Adrenal gland (tissue), 12 donors: Measurements from ENCODE around the gene EPS8L2. TPM values are rescaled to one million over a fixed set of nuclear protein-coding genes. Genes with fewer than 3 reads are reported as not detected.
A peak's percentile ranks its signal among the peaks of the same experiment; 100 is the strongest.

ENCODE experiments used
- DNase-seq, 7 donors: peaks; one replicate each; pipeline ENCODE4 v3.0.0-alpha.2; 2019 to 2020
- H3K27ac ChIP-seq, 5 donors: fragments of 200-600 bp; sonication (generic) in 4 of 5; 1 replicate in 3 of 5; 2 replicates in 2 of 5; pipeline versions ENCODE4 v1.5.1 to v1.8.0; 2016 to 2020; ENCODE audit warnings: mild to moderate bottlenecking in 1 of 5
- H3K27me3 ChIP-seq: fragments of 200-600 bp; 2 replicates; pipeline ENCODE4 v1.8.0; 2021
- H3K36me3 ChIP-seq, 2 donors: fragments of 200-600 bp; replicated peaks in 1 of 2; 1 replicate in 1 of 2; 2 replicates in 1 of 2; pipeline versions ENCODE4 v1.5.1 to v1.8.0; 2018 to 2022
- H3K4me1 ChIP-seq, 2 donors: fragments of 200-600 bp; replicated peaks in 1 of 2; 1 replicate in 1 of 2; 2 replicates in 1 of 2; pipeline versions ENCODE4 v1.5.1 to v1.8.0; 2018 to 2021
- H3K4me3 ChIP-seq, 4 donors: fragments of 200-600 bp; sonication (generic) in 3 of 4; one replicate each; pipeline ENCODE4 v1.5.1; 2016 to 2018
- H3K9me3 ChIP-seq, 3 donors: fragments of 200-600 bp; sonication (generic) in 1 of 3; replicated peaks in 1 of 3; 1 replicate in 2 of 3; 2 replicates in 1 of 3; pipeline versions ENCODE4 v1.5.1 to v1.8.0; 2016 to 2021
- POLR2A ChIP-seq, 2 donors: fragments of 450-650 bp; IDR thresholded peaks; one replicate each; pipeline ENCODE4 v1.6.1; 2017; ENCODE audit warnings: antibody characterized with exemption in 2 of 2, mild to moderate bottlenecking in 2 of 2, moderate library complexity in 1 of 2
- WGBS, 4 donors: extraction: QIAGEN DNeasy Blood & Tissue Kit in 2 of 4; methylation state at CpG; one replicate each; pipeline versions ENCODE4 v1.1.5 to v1.1.7; 2013 to 2017; 5-methylcytosine and 5-hydroxymethylcytosine counted together
- intact Hi-C, 2 donors: fragments of 100-400 bp; cut with DNase I; formaldehyde crosslinking; loops; one replicate each; pipeline versions ENCODE4 v1.14.1 to v1.15.0; 2022 to 2023
- polyA plus RNA-seq, 3 donors: library from polyadenylated mRNA; stranded (reverse); fragments of 200-250 nt in 2 of 3; fragments of 350-450 nt in 1 of 3; fragmentation: Illumina TruSeq in 1 of 3; extraction: RNeasy Lipid Tissue Mini Kit (QIAGEN cat#74804) in 1 of 3; gene quantifications; one replicate each; pipeline ENCODE4 v1.2.3, GENCODE V29; 2013 to 2014
- total RNA-seq, 9 donors: library from RNA; depleted of rRNA in 4 of 9; stranded (reverse); fragments of >200 nt in 4 of 9; fragments of 120-200 nt in 1 of 9; fragmentation: NEBNext Ultra II Directional in 1 of 9; extraction: Animal tissue kit (Norgen Biotek cat#: 25700) in 1 of 9; gene quantifications; one replicate each; pipeline versions ENCODE4 v1.1.0 to v1.2.4, GENCODE V29; 2013 to 2023
- TF ChIP-seq, protein P1 (sequence below), 6 experiments: fragments of 450-650 bp in 4 of 6; fragments of 200-600 bp in 2 of 6; sonication (generic) in 1 of 6; IDR thresholded peaks; 1 replicate in 5 of 6; 2 replicates in 1 of 6; pipeline versions ENCODE4 v1.5.1 to v1.8.0; 2016 to 2021; ENCODE audit warnings: antibody characterized with exemption in 6 of 6, mild to moderate bottlenecking in 2 of 6, moderate library complexity in 1 of 6
- donor health status: healthy with polysubstance abuse.
- donor health status: Bipolar disorder and iron deficiency.
- donor health status: DM: yes; HTN: yes; CAD: no.
- donor health status: DM: no; HTN: no; CAD: no.
- donor health status: DM: no; HTN: no; CAD: no.
- donor health status: DM: yes; HTN: yes; CAD: no.

Gene EPS8L2
- total and polyA plus RNA-seq, 12 donors, result 2.7 to 57.7 (median 33.0) TPM

DNA sequence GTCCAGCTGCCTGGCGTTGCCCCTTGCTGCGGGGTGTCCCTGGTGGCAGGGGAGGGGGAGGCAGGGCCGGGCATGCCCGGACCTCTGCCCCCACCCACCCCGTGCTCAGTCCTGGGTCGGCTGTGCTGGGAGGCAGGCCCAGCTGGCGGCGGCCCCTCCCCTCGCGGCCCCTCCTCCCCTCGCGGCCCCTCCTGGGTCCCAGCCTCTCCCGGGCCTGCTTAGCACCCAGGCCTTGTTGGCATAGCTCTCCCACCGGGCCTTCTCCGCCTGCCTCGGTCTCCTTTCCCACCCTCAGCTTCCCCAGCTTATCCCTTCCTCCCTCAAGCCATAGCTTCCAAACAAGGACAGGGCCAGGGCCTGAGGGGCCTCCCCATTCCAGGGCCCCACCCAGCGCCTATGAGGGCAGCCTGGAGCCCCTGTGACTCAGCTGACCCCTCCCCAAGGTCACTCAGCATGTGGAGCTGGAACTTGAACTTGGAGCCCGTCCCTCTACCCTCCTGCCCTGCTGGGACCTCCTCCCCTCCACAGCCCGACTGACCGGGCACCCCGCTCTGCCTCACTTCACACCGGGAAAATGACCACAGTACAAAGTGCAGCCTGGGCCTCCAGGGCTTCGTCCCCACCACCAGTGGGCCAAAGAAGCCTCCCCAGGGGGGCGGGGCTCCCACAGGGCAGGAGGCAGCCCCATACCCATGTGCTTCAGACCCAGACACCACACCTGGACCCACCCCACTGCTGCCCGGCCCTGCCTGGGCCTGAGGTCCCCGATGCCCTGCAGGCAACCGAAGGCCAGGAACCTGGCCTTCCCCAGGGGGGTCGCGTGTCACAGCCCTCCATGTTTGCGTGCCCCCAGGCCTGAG lies 1.2 kb downstream of the EPS8L2 start:
- Histone ChIP-seq H3K4me3 (peak overlapping the region in 2 of 4 donors; percentile 35 to 65), H3K27me3 (no peaks in the 10 kb centered on the region), H3K36me3 (no peaks in the 10 kb centered on the region), H3K4me1 (peaks cover 18 to 20% of the 10 kb centered on the region in 2 donors), H3K27ac (peak overlapping the region in 3 of 5 donors; percentile 48 to 61 (median 57)), H3K9me3 (no peaks in the 10 kb centered on the region)
- DNase-seq, result peak in 5 of 7 donors; percentile 42 to 65 (median 55)
- TF ChIP-seq POLR2A (IDR thresholded peaks at IDR 0.05), result no peak
- TF ChIP-seq, protein P1, sequence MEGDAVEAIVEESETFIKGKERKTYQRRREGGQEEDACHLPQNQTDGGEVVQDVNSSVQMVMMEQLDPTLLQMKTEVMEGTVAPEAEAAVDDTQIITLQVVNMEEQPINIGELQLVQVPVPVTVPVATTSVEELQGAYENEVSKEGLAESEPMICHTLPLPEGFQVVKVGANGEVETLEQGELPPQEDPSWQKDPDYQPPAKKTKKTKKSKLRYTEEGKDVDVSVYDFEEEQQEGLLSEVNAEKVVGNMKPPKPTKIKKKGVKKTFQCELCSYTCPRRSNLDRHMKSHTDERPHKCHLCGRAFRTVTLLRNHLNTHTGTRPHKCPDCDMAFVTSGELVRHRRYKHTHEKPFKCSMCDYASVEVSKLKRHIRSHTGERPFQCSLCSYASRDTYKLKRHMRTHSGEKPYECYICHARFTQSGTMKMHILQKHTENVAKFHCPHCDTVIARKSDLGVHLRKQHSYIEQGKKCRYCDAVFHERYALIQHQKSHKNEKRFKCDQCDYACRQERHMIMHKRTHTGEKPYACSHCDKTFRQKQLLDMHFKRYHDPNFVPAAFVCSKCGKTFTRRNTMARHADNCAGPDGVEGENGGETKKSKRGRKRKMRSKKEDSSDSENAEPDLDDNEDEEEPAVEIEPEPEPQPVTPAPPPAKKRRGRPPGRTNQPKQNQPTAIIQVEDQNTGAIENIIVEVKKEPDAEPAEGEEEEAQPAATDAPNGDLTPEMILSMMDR (IDR thresholded peaks at IDR 0.05), result peak in 1 of 6 experiments; percentile 15
- intact Hi-C loops, result no loop called here
- 24 to 48% (median 34%) methylated on average over 9 to 30 of the region's 30 CpGs for WGBS, 4 donors

DNA sequence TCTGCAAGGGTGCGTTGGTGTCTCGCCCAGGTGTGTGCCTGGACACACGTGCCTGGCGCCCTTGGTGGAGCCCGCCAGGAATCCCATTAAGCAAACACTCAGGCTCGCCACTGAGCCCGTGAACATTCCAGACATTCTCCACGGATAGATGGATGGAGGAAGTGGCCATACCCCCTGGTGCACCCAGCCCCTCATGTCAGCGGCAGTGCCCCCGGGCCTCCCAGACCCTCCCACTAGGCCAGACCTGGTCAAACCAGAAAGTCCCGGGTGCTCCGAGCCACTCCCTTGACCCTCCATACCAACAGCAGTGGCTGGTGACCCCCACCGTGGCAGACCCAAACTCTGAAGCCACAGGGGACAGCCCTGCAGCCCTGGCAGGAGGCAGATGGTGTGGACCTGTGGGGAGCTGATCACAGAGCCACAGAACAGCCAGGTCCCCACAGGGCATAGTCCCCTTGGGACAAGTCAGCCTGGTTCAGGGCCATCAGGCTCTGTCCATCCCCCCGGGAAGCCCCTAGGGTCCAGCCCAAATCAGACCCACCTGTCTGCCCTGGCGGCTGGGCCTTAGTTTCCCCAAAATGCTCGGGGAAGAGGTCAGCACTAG lies 1.9 kb downstream of the EPS8L2 start:
- Histone ChIP-seq H3K27me3 (no peaks in the 10 kb centered on the region), H3K4me1 (peaks cover 18 to 20% of the 10 kb centered on the region in 2 donors), H3K27ac (no peak overlapping the region), H3K9me3 (no peaks in the 10 kb centered on the region), H3K36me3 (no peaks in the 10 kb centered on the region), H3K4me3 (no peak overlapping the region)
- DNase-seq, result no peak
- intact Hi-C loops, result no loop called here
- 82 to 88% (median 85%) methylated on average over 6 to 16 of the region's 16 CpGs for WGBS, 4 donors
- TF ChIP-seq, protein P1 (IDR thresholded peaks at IDR 0.05), result no peak
- TF ChIP-seq POLR2A (IDR thresholded peaks at IDR 0.05), result no peak

DNA sequence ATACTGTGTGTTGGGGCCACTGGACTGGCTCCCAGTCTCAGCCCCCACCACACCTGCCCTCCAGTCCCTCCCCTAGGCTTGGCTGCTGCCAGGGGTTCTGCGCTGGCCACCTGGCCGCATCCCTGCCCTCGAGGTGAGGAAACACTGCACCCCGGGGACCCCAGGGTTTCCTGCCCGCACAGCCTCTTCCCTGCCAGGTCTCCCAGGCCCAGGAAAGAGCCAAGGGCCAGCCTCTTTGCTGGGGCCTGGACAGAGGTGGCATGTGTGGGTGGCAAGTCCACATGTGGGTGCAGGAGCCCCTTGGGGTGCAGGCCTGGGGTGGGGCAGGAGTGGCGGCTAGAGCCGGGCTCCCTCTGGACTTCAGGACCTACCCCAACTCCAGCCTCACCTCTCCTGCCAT lies 2.5 kb downstream of the EPS8L2 start:
- no peak for DNase-seq
- no peak overlapping the region for H3K4me3 ChIP-seq
- intact Hi-C loops, result no loop called here
- TF ChIP-seq POLR2A (IDR thresholded peaks at IDR 0.05), result no peak
- TF ChIP-seq, protein P1 (IDR thresholded peaks at IDR 0.05), result no peak
- no peaks in the 10 kb centered on the region for H3K27me3 ChIP-seq
- H3K36me3 ChIP-seq, result no peaks in the 10 kb centered on the region
- 79 to 100% (median 87%) methylated on average over 2 to 7 of the region's 7 CpGs for whole genome bisulfite sequencing, 4 donors
- no peak overlapping the region for H3K27ac ChIP-seq
- H3K4me1 ChIP-seq, result peaks cover 18 to 20% of the 10 kb centered on the region in 2 donors
- H3K9me3 ChIP-seq, result no peaks in the 10 kb centered on the region

DNA sequence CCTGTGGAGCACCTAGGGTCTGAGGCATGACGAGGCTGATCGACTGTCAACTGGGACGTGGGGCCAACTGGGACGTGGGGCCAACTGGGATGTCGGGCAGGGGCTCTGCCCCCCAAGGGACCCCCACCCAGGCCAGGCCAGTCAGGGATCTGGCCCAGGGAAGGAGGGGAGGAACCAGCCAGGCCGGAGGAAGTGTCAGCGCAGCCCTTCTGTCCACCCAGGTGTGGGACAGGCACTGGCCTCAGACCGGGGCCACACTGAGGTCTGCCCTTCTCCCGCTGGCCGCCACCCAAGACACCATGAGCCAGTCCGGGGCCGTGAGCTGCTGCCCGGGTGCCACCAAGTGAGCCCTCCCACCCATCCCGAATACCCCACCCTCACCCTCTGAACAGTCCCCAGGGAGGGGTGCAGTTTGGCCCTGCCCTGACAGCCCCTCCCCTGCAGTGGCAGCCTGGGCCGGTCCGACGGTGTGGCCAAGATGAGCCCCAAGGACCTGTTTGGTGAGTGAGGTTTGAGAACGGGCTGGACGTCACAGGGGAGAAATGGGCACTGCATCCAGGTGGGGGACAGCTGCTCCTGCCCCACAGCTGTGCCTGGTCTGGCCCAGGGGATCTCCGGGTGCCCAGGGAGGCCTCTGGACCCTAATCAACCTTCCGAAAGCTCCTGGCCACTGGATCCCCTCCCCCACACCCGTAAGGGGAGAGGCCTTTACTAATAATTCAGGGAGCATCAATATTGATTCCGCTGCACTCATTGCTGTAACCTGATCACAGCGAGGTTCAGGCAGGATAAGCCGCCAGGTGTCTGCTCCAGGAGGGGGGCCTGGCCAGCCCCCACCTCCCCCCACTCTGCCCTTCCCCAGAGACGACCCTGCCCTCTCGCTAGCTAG lies 3.3 kb downstream of the EPS8L2 start:
- Histone ChIP-seq H3K27me3 (no peaks in the 10 kb centered on the region), H3K9me3 (no peaks in the 10 kb centered on the region), H3K4me3 (no peak overlapping the region), H3K36me3 (no peaks in the 10 kb centered on the region), H3K27ac (no peak overlapping the region), H3K4me1 (peaks cover 18 to 20% of the 10 kb centered on the region in 2 donors)
- TF ChIP-seq POLR2A (IDR thresholded peaks at IDR 0.05), result no peak
- TF ChIP-seq, protein P1 (IDR thresholded peaks at IDR 0.05), result no peak
- DNase-seq, result no peak
- intact Hi-C loops, result no loop called here
- WGBS, 4 donors, result 52 to 79% (median 70%) methylated on average over 8 to 27 of the region's 27 CpGs
